ENCODE results near the gene PAOX.
A peak's percentile ranks its signal among the peaks of the same experiment; 100 is the strongest.

The PAOX gene

DNA sequence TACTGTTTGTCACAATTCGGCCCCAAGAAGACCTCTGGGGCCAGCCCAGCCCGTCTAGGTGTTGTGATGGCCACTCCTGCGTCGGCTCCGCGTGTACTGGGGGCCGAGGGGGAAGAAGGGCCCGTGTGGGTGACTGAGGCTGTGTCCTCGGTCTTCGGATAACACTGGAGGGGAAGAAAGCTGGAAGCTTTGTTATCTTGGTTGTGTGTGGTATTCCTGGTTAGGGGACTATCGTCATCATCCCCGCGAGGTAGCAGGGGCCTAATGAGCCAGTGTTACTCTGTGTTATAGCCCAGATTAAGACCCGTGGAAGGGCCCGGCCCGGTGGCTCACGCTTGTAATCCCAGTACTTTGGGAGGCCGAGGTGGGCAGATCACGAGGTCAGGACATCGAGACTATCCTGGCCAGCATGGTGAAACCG, 15.7 kb downstream of the PAOX start:
- H3K4me3 ChIP-seq (ENCODE audit: low read depth, low read length, poor library complexity, severe bottlenecking) = peak overlapping the region; percentile 99
- no peaks in the 10 kb centered on the region for H3F3A ChIP-seq (ENCODE audit: insufficient read depth, low read length)
- no peaks in the 10 kb centered on the region for H3K9me3 ChIP-seq (ENCODE audit: low read length)
- H4K20me1 ChIP-seq (ENCODE audit: insufficient read depth, low read length) = no peaks in the 10 kb centered on the region
- H2AFZ ChIP-seq (ENCODE audit: low read length) = no peak overlapping the region
- peaks cover 12% of the 10 kb centered on the region for H3K79me2 ChIP-seq (ENCODE audit: insufficient read depth, low read length)
- H3K9me2 ChIP-seq (ENCODE audit: low read depth, low read length) = no peaks in the 10 kb centered on the region
- H3K9ac ChIP-seq (ENCODE audit: low read length) = peak overlapping the region; percentile 100
- H3K36me3 ChIP-seq (ENCODE audit: insufficient read depth, low read length) = peaks cover 31% of the 10 kb centered on the region
- H3K4me1 ChIP-seq (ENCODE audit: insufficient read depth, low read length, severe bottlenecking) = peaks cover 37% of the 10 kb centered on the region
- H3K27ac ChIP-seq (ENCODE audit: low read depth, low read length, poor library complexity, severe bottlenecking) = peak overlapping the region; percentile 50
- peak overlapping the region; percentile 100 for H3K4me2 ChIP-seq (ENCODE audit: low read length)
- no peaks in the 10 kb centered on the region for H3K27me3 ChIP-seq (ENCODE audit: insufficient read depth, low read length)
- no peak for TF ChIP-seq EZH2 (IDR thresholded peaks at IDR 0.05; ENCODE audit: borderline replicate concordance, low read length)

- Histone ChIP-seq H2AFZ (ENCODE audit: low read length) (no peak overlapping the region), H3K9me2 (ENCODE audit: low read depth, low read length) (no peaks in the 10 kb centered on the region), H3F3A (ENCODE audit: insufficient read depth, low read length) (no peaks in the 10 kb centered on the region), H3K36me3 (ENCODE audit: insufficient read depth, low read length) (peaks cover 41% of the 10 kb centered on the region), H3K4me2 (ENCODE audit: low read length) (no peak overlapping the region), H3K27me3 (ENCODE audit: insufficient read depth, low read length) (no peaks in the 10 kb centered on the region), H4K20me1 (ENCODE audit: insufficient read depth, low read length) (no peaks in the 10 kb centered on the region), H3K4me3 (ENCODE audit: low read depth, low read length, poor library complexity, severe bottlenecking) (no peak overlapping the region), H3K27ac (ENCODE audit: low read depth, low read length, poor library complexity, severe bottlenecking) (no peak overlapping the region), H3K9me3 (ENCODE audit: low read length) (no peaks in the 10 kb centered on the region), H3K9ac (ENCODE audit: low read length) (no peak overlapping the region), H3K79me2 (ENCODE audit: insufficient read depth, low read length) (peaks cover 12% of the 10 kb centered on the region), H3K4me1 (ENCODE audit: insufficient read depth, low read length, severe bottlenecking) (peaks cover 24% of the 10 kb centered on the region)
- no peak for TF ChIP-seq CTCF (IDR thresholded peaks at IDR 0.05; ENCODE audit: low read length)
- TF ChIP-seq EZH2 (IDR thresholded peaks at IDR 0.05; ENCODE audit: borderline replicate concordance, low read length) = no peak
Observed at GRCh38 chr10:133396035-133396624, 17.1 kb downstream of the PAOX start.

DNA sequence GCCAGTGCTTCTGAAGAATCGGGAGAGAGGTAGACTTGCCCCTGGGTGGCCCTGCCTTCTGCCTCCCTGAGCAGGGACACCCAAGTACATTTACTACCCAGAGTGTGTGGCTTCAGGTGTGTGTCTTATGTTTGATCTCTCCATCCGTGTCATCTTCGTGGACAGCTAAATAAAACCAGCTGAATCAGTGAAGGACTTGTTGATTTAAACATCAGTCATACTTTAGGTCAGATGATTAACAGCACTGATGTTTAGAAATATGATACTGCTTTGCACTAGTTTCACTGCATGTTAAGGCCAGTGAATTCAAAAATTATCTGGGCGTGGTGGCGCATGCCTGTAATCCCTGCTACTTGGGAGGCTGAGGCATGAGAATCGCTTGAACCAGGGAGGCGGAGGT, 18.9 kb downstream of the PAOX start:
- H3K36me3 ChIP-seq (ENCODE audit: insufficient read depth, low read length) = peaks cover 59% of the 10 kb centered on the region

More for the DNA sequence above, 18.9 kb downstream of the PAOX start:
- Histone ChIP-seq H3K79me2 (ENCODE audit: insufficient read depth, low read length) (peaks cover 12% of the 10 kb centered on the region), H4K20me1 (ENCODE audit: insufficient read depth, low read length) (no peaks in the 10 kb centered on the region), H3K9me3 (ENCODE audit: low read length) (no peaks in the 10 kb centered on the region), H3K4me2 (ENCODE audit: low read length) (no peak overlapping the region), H3K4me3 (ENCODE audit: low read depth, low read length, poor library complexity, severe bottlenecking) (no peak overlapping the region), H3K27ac (ENCODE audit: low read depth, low read length, poor library complexity, severe bottlenecking) (no peak overlapping the region), H3K9me2 (ENCODE audit: low read depth, low read length) (no peaks in the 10 kb centered on the region), H3K9ac (ENCODE audit: low read length) (no peak overlapping the region), H3K27me3 (ENCODE audit: insufficient read depth, low read length) (no peaks in the 10 kb centered on the region), H2AFZ (ENCODE audit: low read length) (no peak overlapping the region), H3K4me1 (ENCODE audit: insufficient read depth, low read length, severe bottlenecking) (peaks cover 17% of the 10 kb centered on the region), H3F3A (ENCODE audit: insufficient read depth, low read length) (no peaks in the 10 kb centered on the region)
- TF ChIP-seq EZH2 (IDR thresholded peaks at IDR 0.05; ENCODE audit: borderline replicate concordance, low read length) (no peak), CTCF (IDR thresholded peaks at IDR 0.05; ENCODE audit: low read length) (no peak)
